ENCODE data around the gene PGM1. TPM values are rescaled to one million over a fixed set of nuclear protein-coding genes. Genes with fewer than 3 reads are reported as not detected.
"Not testable (repeated sequence)": the region's sequence is repeated elsewhere in the genome, so short reads cannot be mapped to it uniquely, and the experiment has no call there.

PGM1 gene
- total RNA-seq, 1 donor from 2014 or later: 49.8 TPM

- DNase-seq: no peak
- Histone ChIP-seq H3K27me3 (ENCODE audit: low read depth) (no peaks in the 10 kb centered on the region), H3K9me3 (no peaks in the 10 kb centered on the region), H3K4me3 (no peak overlapping the region), H3K27ac (no peak overlapping the region), H3K4me1 (no peaks in the 10 kb centered on the region), H3K36me3 (peaks cover 8% of the 10 kb centered on the region)
- intact Hi-C loops (cut with DNase I): no loop called here
- no peak for TF ChIP-seq CTCF (IDR thresholded peaks at IDR 0.05)
- no peak for ATAC-seq
These were observed 23.4 kb upstream of the PGM1 start for GRCh38 chr1:63569640-63570316.

- H3K27ac ChIP-seq; DNase-seq; ATAC-seq; H3K36me3 ChIP-seq; H3K9me3 ChIP-seq; H3K4me3 ChIP-seq; H3K27me3 ChIP-seq (ENCODE audit: low read depth); intact Hi-C loops (cut with DNase I); H3K4me1 ChIP-seq: not testable (repeated sequence)
These were observed 20.5 kb upstream of the PGM1 start for GRCh38 chr1:63572686-63573085.

GRCh38 chr1:63574203-63574796 lies 18.9 kb upstream of the PGM1 start:
- H3K27me3 ChIP-seq (ENCODE audit: low read depth); H3K4me3 ChIP-seq; H3K9me3 ChIP-seq; DNase-seq; H3K27ac ChIP-seq; intact Hi-C loops (cut with DNase I); ATAC-seq; H3K4me1 ChIP-seq; H3K36me3 ChIP-seq: not testable (repeated sequence)

GRCh38 chr1:63575340-63575826 lies 17.8 kb upstream of the PGM1 start:
- no peaks in the 10 kb centered on the region for H3K36me3 ChIP-seq
- no peaks in the 10 kb centered on the region for H3K27me3 ChIP-seq (ENCODE audit: low read depth)
- ATAC-seq: peak; percentile 31 to 52
- H3K9me3 ChIP-seq: no peaks in the 10 kb centered on the region
- no peaks in the 10 kb centered on the region for H3K4me1 ChIP-seq
- peak; percentile 77 for TF ChIP-seq CTCF (IDR thresholded peaks at IDR 0.05)
- no peak for DNase-seq
- intact Hi-C loops (cut with DNase I): no loop called here
- H3K27ac ChIP-seq: no peak overlapping the region
- H3K4me3 ChIP-seq: no peak overlapping the region

GRCh38 chr1:63586326-63586725 lies 6.9 kb upstream of the PGM1 start:
- H3K4me1 ChIP-seq; H3K36me3 ChIP-seq; intact Hi-C loops (cut with DNase I); DNase-seq; H3K27me3 ChIP-seq (ENCODE audit: low read depth); H3K4me3 ChIP-seq; H3K9me3 ChIP-seq; ATAC-seq; H3K27ac ChIP-seq: not testable (repeated sequence)

- DNase-seq (no peak), ATAC-seq (no peak)
- no peak for TF ChIP-seq CTCF (IDR thresholded peaks at IDR 0.05)
- Histone ChIP-seq H3K27ac (no peak overlapping the region), H3K36me3 (no peaks in the 10 kb centered on the region), H3K27me3 (ENCODE audit: low read depth) (no peaks in the 10 kb centered on the region), H3K4me1 (peaks cover 7% of the 10 kb centered on the region), H3K9me3 (no peaks in the 10 kb centered on the region), H3K4me3 (no peak overlapping the region)
- intact Hi-C loops (cut with DNase I): no loop called here
These were observed 3.0 kb upstream of the PGM1 start for GRCh38 chr1:63590166-63590560.

GRCh38 chr1:63592536-63593302 lies 492 bp upstream of the PGM1 start:
- DNase-seq (no peak), ATAC-seq (peak in 1 of 2 donors; percentile 2)
- peaks cover 7% of the 10 kb centered on the region for H3K4me1 ChIP-seq
- H3K9me3 ChIP-seq: no peaks in the 10 kb centered on the region
- H3K36me3 ChIP-seq: no peaks in the 10 kb centered on the region
- H3K4me3 ChIP-seq: peak overlapping the region; percentile 90
- TF ChIP-seq CTCF (IDR thresholded peaks at IDR 0.05): no peak
- intact Hi-C loops (cut with DNase I): no loop called here
- H3K27ac ChIP-seq: peak overlapping the region; percentile 93
- no peaks in the 10 kb centered on the region for H3K27me3 ChIP-seq (ENCODE audit: low read depth)
